Spleen (tissue), 11 donors: ENCODE data around the gene IFFO2. TPM values are rescaled to one million over a fixed set of nuclear protein-coding genes. Genes with fewer than 3 reads are reported as not detected.

Source experiments
- DNase-seq: peaks from one replicate; pipeline ENCODE4 v3.0.0-alpha.2; 2020
- H3K27ac ChIP-seq, 8 donors: fragments of 200-600 bp; sonication (generic) in 7 of 8; 1 replicate in 4 of 8; 2 replicates in 4 of 8; pipeline versions ENCODE4 v1.5.0 to v1.8.0; 2016 to 2021; ENCODE audit warnings: inconsistent platforms in 4 of 8, mild to moderate bottlenecking in 4 of 8, moderate library complexity in 1 of 8
- H3K27me3 ChIP-seq, 7 donors: fragments of 200-600 bp; sonication (generic) in 6 of 7; replicated peaks in 1 of 7; 1 replicate in 4 of 7; 2 replicates in 3 of 7; pipeline versions ENCODE4 v1.5.0 to v1.8.0; 2016 to 2021; ENCODE audit warnings: inconsistent platforms in 3 of 7, mild to moderate bottlenecking in 1 of 7
- H3K36me3 ChIP-seq, 6 donors: fragments of 200-600 bp; sonication (generic) in 5 of 6; 1 replicate in 4 of 6; 2 replicates in 2 of 6; pipeline versions ENCODE4 v1.5.0 to v1.8.0; 2016 to 2021; ENCODE audit warnings: inconsistent platforms in 2 of 6
- H3K4me1 ChIP-seq, 6 donors: fragments of 200-600 bp; sonication (generic) in 5 of 6; 1 replicate in 3 of 6; 2 replicates in 3 of 6; pipeline versions ENCODE4 v1.5.0 to v1.8.0; 2016 to 2021; ENCODE audit warnings: inconsistent platforms in 3 of 6
- H3K4me3 ChIP-seq, 8 donors: fragments of 200-600 bp; sonication (generic) in 7 of 8; 1 replicate in 4 of 8; 2 replicates in 4 of 8; pipeline versions ENCODE4 v1.5.0 to v1.8.0; 2016 to 2021; ENCODE audit warnings: inconsistent platforms in 4 of 8, mild to moderate bottlenecking in 4 of 8, moderate library complexity in 2 of 8
- H3K9me3 ChIP-seq, 8 donors: fragments of 200-600 bp; sonication (generic) in 7 of 8; 1 replicate in 4 of 8; 2 replicates in 4 of 8; pipeline versions ENCODE4 v1.5.0 to v1.8.0; 2016 to 2021; ENCODE audit warnings: inconsistent platforms in 4 of 8
- CTCF ChIP-seq, 11 experiments: fragments of 200-600 bp in 7 of 11; fragments of 450-650 bp in 4 of 11; sonication (generic) in 4 of 11; IDR thresholded peaks in 8 of 11; conservative IDR thresholded peaks in 3 of 11; 1 replicate in 7 of 11; 2 replicates in 4 of 11; pipeline versions ENCODE4 v1.4.0 to v1.8.0; 2016 to 2021; ENCODE audit warnings: antibody characterized with exemption in 11 of 11, inconsistent platforms in 4 of 11, mild to moderate bottlenecking in 1 of 11
- POLR2A ChIP-seq, 3 donors: fragments of 450-650 bp; IDR thresholded peaks; one replicate each; pipeline ENCODE4 v1.5.1; 2017; ENCODE audit warnings: antibody characterized with exemption in 3 of 3, mild to moderate bottlenecking in 1 of 3
- POLR2AphosphoS5 ChIP-seq, 3 donors: sonication (generic); formaldehyde crosslinking; IDR thresholded peaks; one replicate each; pipeline ENCODE4 v1.5.1; 2017; ENCODE audit warnings: antibody characterized with exemption in 3 of 3
- WGBS, 5 donors: extraction: QIAGEN DNeasy Blood & Tissue Kit in 3 of 5; methylation state at CpG; one replicate each; pipeline versions ENCODE4 v1.1.5 to v1.1.7; 2013 to 2018; 5-methylcytosine and 5-hydroxymethylcytosine counted together
- intact Hi-C: fragments of 100-400 bp; cut with DNase I; formaldehyde crosslinking; loops from one replicate; pipeline ENCODE4 v1.15.0; 2023; ENCODE audit warnings: low total_unique reads
- microRNA-seq, 3 donors: library from miRNA; unstranded; fragments of <30 nt; microRNA quantifications; one replicate each; pipeline versions ENCODE4 to v1.1.0, GENCODE V29; 2019 to 2020
- polyA plus RNA-seq, 3 donors: library from polyadenylated mRNA; stranded (reverse); fragments of 200-250 nt; gene quantifications; one replicate each; pipeline ENCODE4 v1.2.1, GENCODE V29; 2013
- small RNA-seq, 4 donors: library from RNA; depleted of rRNA; stranded (forward); fragments of <200 nt; gene quantifications; one replicate each; pipeline ENCODE3, GENCODE V24; 2016
- total RNA-seq, 7 donors: library from RNA; depleted of rRNA in 3 of 7; stranded (reverse); fragments of >200 nt in 3 of 7; fragmentation: NEBNext Ultra II Directional in 4 of 7; extraction: Animal tissue kit (Norgen Biotek cat#: 25700) in 4 of 7; gene quantifications; one replicate each; pipeline versions ENCODE4 v1.1.0 to v1.2.1, GENCODE V29; 2016 to 2021
- donor health status: healthy with polysubstance abuse.
- donor health status: DM: no; HTN: no; CAD: no; lungs with moderate emphysema.
- donor health status: DM: no; HTN: no; CAD: no.
- donor health status: Bipolar disorder and iron deficiency.
- donor health status: healthy.
- donor health status: DM: no; HTN: no; CAD: no.
- donor health status: DM: yes; HTN: yes; CAD: no.

The IFFO2 gene
- total and polyA plus RNA-seq, 10 donors: 2.7 to 19.7 (median 14.8) TPM

GRCh38 chr1:18854331-18855025 is 102.0 kb downstream of the IFFO2 start:
- Histone ChIP-seq H3K4me1 (no peaks in the 10 kb centered on the region), H3K36me3 (no peaks in the 10 kb centered on the region), H3K27ac (no peak overlapping the region), H3K27me3 (peaks cover 0 to 24% (median 3%) of the 10 kb centered on the region in 7 donors), H3K9me3 (no peaks in the 10 kb centered on the region), H3K4me3 (no peak overlapping the region)
- 87 to 94% (median 90%) methylated on average over 16 to 49 of the region's 49 CpGs for WGBS, 5 donors
- no peak for DNase-seq
- intact Hi-C loops: no loop called here
- TF ChIP-seq CTCF (IDR thresholded peaks at IDR 0.05 in 8 of 11, conservative IDR thresholded peaks at IDR 0.05 in 3 of 11) (no peak), POLR2A (IDR thresholded peaks at IDR 0.05) (no peak), POLR2AphosphoS5 (IDR thresholded peaks at IDR 0.05) (no peak)

Small RNA genes within 50 kb of the gene (microRNA-seq; reads per million reads assigned to microRNA genes)
- 0 reads per million in 3 donors for gene MIR1290
- gene MIR4695: 0 to 0.72 (median 0.70) reads per million in 3 donors

Small RNA genes within 50 kb of the gene (small RNA-seq; reads per million reads assigned to genes)
- 0 reads per million in 4 donors for gene MIR1290
- 0 reads per million in 4 donors for gene MIR4695

Other genes with a start within 250 kb of the IFFO2 start
- gene TAS1R2, start 97.0 kb downstream of the IFFO2 start, total RNA-seq: not detected
- gene TAS1R2, start 97.0 kb downstream of the IFFO2 start, polyA plus RNA-seq: not detected
- 10 to 100 TPM in 2 of 7 donors, 1 to 10 TPM in 5; 5.1 to 11.2 (median 8.3) TPM for gene ALDH4A1, start 54.1 kb downstream of the IFFO2 start, total RNA-seq
- 1 to 10 TPM; 3.5 to 9.8 (median 4.4) TPM for gene ALDH4A1, start 54.1 kb downstream of the IFFO2 start, polyA plus RNA-seq